H9 (cell line): ENCODE data around the gene RRBP1. TPM values are rescaled to one million over a fixed set of nuclear protein-coding genes. Genes with fewer than 3 reads are reported as not detected.

Experiments
- DNase-seq: peaks from one replicate; pipeline ENCODE4 v3.0.0-alpha.2; 2017
- H2AFZ ChIP-seq: one replicate; pipeline ENCODE4 v1.6.1; 2013; ENCODE audit warnings: mild to moderate bottlenecking, low read length, control low read depth, moderate library complexity
- H2AK5ac ChIP-seq: 2 replicates; pipeline ENCODE4 v1.6.1; 2013; ENCODE audit warnings: low read length, control low read depth, mixed read lengths; ENCODE audit not compliant: insufficient read length
- H2BK120ac ChIP-seq: one replicate; pipeline ENCODE4 v1.6.1; 2013; ENCODE audit warnings: low read depth, mild to moderate bottlenecking, low read length, control low read depth, inconsistent platforms; ENCODE audit not compliant: poor library complexity, severe bottlenecking
- H2BK12ac ChIP-seq: 2 replicates; pipeline ENCODE4 v1.6.1; 2013; ENCODE audit warnings: low read length, control low read depth, mixed read lengths, low read depth; ENCODE audit not compliant: insufficient read length
- H2BK15ac ChIP-seq: 2 replicates; pipeline ENCODE4 v1.6.1; 2013; ENCODE audit warnings: low read depth, low read length, control low read depth
- H2BK20ac ChIP-seq: one replicate; pipeline ENCODE4 v1.6.1; 2013; ENCODE audit warnings: low read depth, mild to moderate bottlenecking, low read length, control low read depth, inconsistent platforms; ENCODE audit not compliant: poor library complexity, severe bottlenecking
- H2BK5ac ChIP-seq: 2 replicates; pipeline ENCODE4 v1.6.1; 2013; ENCODE audit warnings: low read length, control low read depth, mixed read lengths; ENCODE audit not compliant: insufficient read length
- H3K14ac ChIP-seq: 2 replicates; pipeline ENCODE4 v1.6.1; 2013; ENCODE audit warnings: low read length, control low read depth; ENCODE audit not compliant: insufficient read depth
- H3K18ac ChIP-seq: 2 replicates; pipeline ENCODE4 v1.6.1; 2013; ENCODE audit warnings: low read depth, mild to moderate bottlenecking, mixed read lengths, low read length, control low read depth; ENCODE audit not compliant: insufficient read length
- H3K23ac ChIP-seq: 2 replicates; pipeline ENCODE4 v1.6.1; 2013; ENCODE audit warnings: low read length, control low read depth, mixed read lengths, low read depth; ENCODE audit not compliant: insufficient read length
- H3K23me2 ChIP-seq: 2 replicates; pipeline ENCODE4 v1.6.1; 2013; ENCODE audit warnings: low read depth, mild to moderate bottlenecking, mixed read lengths, low read length, control low read depth; ENCODE audit not compliant: insufficient read length, poor library complexity, severe bottlenecking
- H3K27ac ChIP-seq: 2 replicates; pipeline ENCODE4 v1.5.1; 2013; ENCODE audit warnings: low read length, control low read depth, mixed read lengths, low read depth; ENCODE audit not compliant: insufficient read length
- H3K27me3 ChIP-seq: 2 replicates; pipeline ENCODE4 v1.6.1; 2013; ENCODE audit warnings: low read length, control low read depth, inconsistent platforms; ENCODE audit not compliant: insufficient read depth
- H3K4ac ChIP-seq: 2 replicates; pipeline ENCODE4 v1.6.1; 2013; ENCODE audit warnings: low read depth, mild to moderate bottlenecking, control low read depth, inconsistent platforms, low read length, moderate library complexity
- H3K4me1 ChIP-seq: 2 replicates; pipeline ENCODE4 v1.6.1; 2013; ENCODE audit warnings: low read length, control low read depth, inconsistent platforms; ENCODE audit not compliant: insufficient read depth
- H3K4me2 ChIP-seq: 2 replicates; pipeline ENCODE4 v1.6.1; 2013; ENCODE audit warnings: low read length, control low read depth, mixed read lengths; ENCODE audit not compliant: insufficient read length, insufficient read depth
- H3K56ac ChIP-seq: 2 replicates; pipeline ENCODE4 v1.6.1; 2013; ENCODE audit warnings: low read depth, mild to moderate bottlenecking, mixed read lengths, low read length, control low read depth; ENCODE audit not compliant: insufficient read length
- H3K79me1 ChIP-seq: 2 replicates; pipeline ENCODE4 v1.6.1; 2013; ENCODE audit warnings: low read depth, mild to moderate bottlenecking, moderate library complexity, low read length, control low read depth, inconsistent platforms; ENCODE audit not compliant: insufficient read depth, poor library complexity, severe bottlenecking
- H3K79me2 ChIP-seq: 2 replicates; pipeline ENCODE4 v1.6.1; 2013; ENCODE audit warnings: low read length, control low read depth, inconsistent platforms; ENCODE audit not compliant: insufficient read depth
- H3K9ac ChIP-seq: 2 replicates; pipeline ENCODE4 v1.6.1; 2013; ENCODE audit warnings: low read length, control low read depth, mixed read lengths; ENCODE audit not compliant: insufficient read length; ENCODE audit errors: extremely low read depth
- H3K9me3 ChIP-seq: one replicate; pipeline ENCODE4 v1.6.1; 2013; ENCODE audit warnings: low read depth, low read length, inconsistent platforms; ENCODE audit not compliant: control insufficient read depth
- H3T11ph ChIP-seq: one replicate; pipeline ENCODE4 v1.6.1; 2013; ENCODE audit warnings: mild to moderate bottlenecking, low read length, control low read depth, inconsistent platforms
- H4K20me1 ChIP-seq: one replicate; pipeline ENCODE4 v1.6.1; 2013; ENCODE audit not compliant: control insufficient read depth, insufficient read length, insufficient read depth
- H4K5ac ChIP-seq: 2 replicates; pipeline ENCODE4 v1.6.1; 2013; ENCODE audit warnings: low read depth, mild to moderate bottlenecking, mixed read lengths, low read length, control low read depth; ENCODE audit not compliant: insufficient read length
- H4K8ac ChIP-seq: replicated peaks from 2 replicates; pipeline ENCODE4 v1.6.1; 2013; ENCODE audit warnings: low read length, control low read depth, mixed read lengths, low read depth; ENCODE audit not compliant: insufficient read length
- H4K91ac ChIP-seq: 2 replicates; pipeline ENCODE4 v1.6.1; 2013; ENCODE audit warnings: low read depth, mild to moderate bottlenecking, moderate library complexity, mixed read lengths, low read length, control low read depth; ENCODE audit not compliant: insufficient read length
- H3K27ac Mint-ChIP-seq, 3 experiments: 2 replicates in 2 of 3; 3 replicates in 1 of 3; pipeline ENCODE4 v1.8.0; 2020 to 2021; ENCODE audit warnings: mixed read lengths in 3 of 3, mild to moderate bottlenecking in 1 of 3, moderate library complexity in 1 of 3
- H3K27me3 Mint-ChIP-seq: 2 replicates; pipeline ENCODE4 v1.8.0; 2021; ENCODE audit warnings: low read depth, mild to moderate bottlenecking, moderate library complexity, mixed read lengths
- H3K36me3 Mint-ChIP-seq, 3 experiments: 2 replicates in 2 of 3; 3 replicates in 1 of 3; pipeline ENCODE4 v1.8.0; 2020 to 2021; ENCODE audit warnings: low read depth in 3 of 3, mixed read lengths in 3 of 3; ENCODE audit not compliant: insufficient read depth in 1 of 3
- H3K4me1 Mint-ChIP-seq, 2 experiments: 2 replicates each; pipeline ENCODE4 v1.8.0; 2020; ENCODE audit warnings: mixed read lengths in 2 of 2
- H3K4me3 Mint-ChIP-seq, 2 experiments: 2 replicates in 1 of 2; 3 replicates in 1 of 2; pipeline ENCODE4 v1.8.0; 2020 to 2021; ENCODE audit warnings: mild to moderate bottlenecking in 2 of 2, mixed read lengths in 2 of 2, moderate library complexity in 1 of 2
- H3K9me3 Mint-ChIP-seq, 2 experiments: 2 replicates in 1 of 2; 3 replicates in 1 of 2; pipeline ENCODE4 v1.8.0; 2020; ENCODE audit warnings: mild to moderate bottlenecking in 2 of 2, mixed read lengths in 2 of 2, moderate library complexity in 1 of 2
- WGBS: extraction: QIAGEN DNeasy Blood & Tissue Kit; methylation state at CpG from one replicate; pipeline ENCODE4 v1.1.7; 2013; ENCODE audit warnings: missing lambda C conversion rate, low lambda C conversion rate, mixed read lengths; ENCODE audit not compliant: insufficient read length; ENCODE audit errors: extremely low coverage; 5-methylcytosine and 5-hydroxymethylcytosine counted together
- total RNA-seq: library from RNA; stranded (reverse); gene quantifications from 2 replicates; pipeline ENCODE4 v1.2.1, GENCODE V29; 2021
- TF ChIP-seq, protein P1 (sequence below): fragments of 200-600 bp; sonication (generic); conservative IDR thresholded peaks from 3 replicates; pipeline ENCODE4 v1.8.0; 2021; ENCODE audit warnings: antibody characterized with exemption, mild to moderate bottlenecking

RRBP1 gene
- total RNA-seq, 1 experiment from 2014 or later = 97.8 TPM

- H3K27me3 ChIP-seq = no peaks in the 10 kb centered on the region
- no peak overlapping the region for H2BK5ac ChIP-seq
- no peaks in the 10 kb centered on the region for H3K79me1 ChIP-seq
- H3K18ac ChIP-seq = no peak overlapping the region
- no peaks in the 10 kb centered on the region for H4K20me1 ChIP-seq
- no CpG with 5 or more reads among the region's 3 CpGs for WGBS
- no peak overlapping the region for H2BK120ac ChIP-seq
- no peak overlapping the region for H3K23ac ChIP-seq
- no peak overlapping the region for H3K27ac ChIP-seq
- H3K9me3 ChIP-seq = no peaks in the 10 kb centered on the region
- no peak overlapping the region for H4K5ac ChIP-seq
- no peak overlapping the region for H4K8ac ChIP-seq
- H3K14ac ChIP-seq = no peak overlapping the region
- H3K4me1 Mint-ChIP-seq = peaks cover 15 to 17% of the 10 kb centered on the region in 2 experiments
- TF ChIP-seq, protein P1, sequence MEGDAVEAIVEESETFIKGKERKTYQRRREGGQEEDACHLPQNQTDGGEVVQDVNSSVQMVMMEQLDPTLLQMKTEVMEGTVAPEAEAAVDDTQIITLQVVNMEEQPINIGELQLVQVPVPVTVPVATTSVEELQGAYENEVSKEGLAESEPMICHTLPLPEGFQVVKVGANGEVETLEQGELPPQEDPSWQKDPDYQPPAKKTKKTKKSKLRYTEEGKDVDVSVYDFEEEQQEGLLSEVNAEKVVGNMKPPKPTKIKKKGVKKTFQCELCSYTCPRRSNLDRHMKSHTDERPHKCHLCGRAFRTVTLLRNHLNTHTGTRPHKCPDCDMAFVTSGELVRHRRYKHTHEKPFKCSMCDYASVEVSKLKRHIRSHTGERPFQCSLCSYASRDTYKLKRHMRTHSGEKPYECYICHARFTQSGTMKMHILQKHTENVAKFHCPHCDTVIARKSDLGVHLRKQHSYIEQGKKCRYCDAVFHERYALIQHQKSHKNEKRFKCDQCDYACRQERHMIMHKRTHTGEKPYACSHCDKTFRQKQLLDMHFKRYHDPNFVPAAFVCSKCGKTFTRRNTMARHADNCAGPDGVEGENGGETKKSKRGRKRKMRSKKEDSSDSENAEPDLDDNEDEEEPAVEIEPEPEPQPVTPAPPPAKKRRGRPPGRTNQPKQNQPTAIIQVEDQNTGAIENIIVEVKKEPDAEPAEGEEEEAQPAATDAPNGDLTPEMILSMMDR = no peak
- H2AFZ ChIP-seq = no peak overlapping the region
- H2BK15ac ChIP-seq = no peak overlapping the region
- no peak overlapping the region for H2BK12ac ChIP-seq
- H3K27ac Mint-ChIP-seq = no peak overlapping the region
- no peak overlapping the region for H4K91ac ChIP-seq
- no peak overlapping the region for H2BK20ac ChIP-seq
- H3T11ph ChIP-seq = no peak overlapping the region
- H3K9me3 Mint-ChIP-seq = 0 out of 5 replicates have a peak, but pooled peaks cover 0 to 2% of the 10 kb centered on the region in 2 experiments
- no peak overlapping the region for H2AK5ac ChIP-seq
- H3K36me3 Mint-ChIP-seq = peaks cover 0 to 8% (median 2%) of the 10 kb centered on the region in 3 experiments; a peak in 1 of 7 replicates
- no peak overlapping the region for H3K4ac ChIP-seq
- no peak for DNase-seq
- H3K79me2 ChIP-seq = peaks cover 5% of the 10 kb centered on the region; the same call in 1 of the 2 replicates
- H3K4me2 ChIP-seq = no peak overlapping the region
- H3K56ac ChIP-seq = no peak overlapping the region
- no peak overlapping the region for H3K4me3 Mint-ChIP-seq
- no peaks in the 10 kb centered on the region; the same call in 1 of the 2 replicates for H3K27me3 Mint-ChIP-seq
- no peak overlapping the region for H3K9ac ChIP-seq
- H3K4me1 ChIP-seq = peaks cover 8% of the 10 kb centered on the region
- H3K23me2 ChIP-seq = peaks cover 12% of the 10 kb centered on the region
These were observed 115.7 kb downstream of the RRBP1 start for GRCh38 chr20:17566345-17566744.
